ENCODE data around the gene NIPAL3.
"Not testable (repeated sequence)": the region's sequence is repeated elsewhere in the genome, so short reads cannot be mapped to it uniquely, and the experiment has no call there.

Gene NIPAL3

DNA sequence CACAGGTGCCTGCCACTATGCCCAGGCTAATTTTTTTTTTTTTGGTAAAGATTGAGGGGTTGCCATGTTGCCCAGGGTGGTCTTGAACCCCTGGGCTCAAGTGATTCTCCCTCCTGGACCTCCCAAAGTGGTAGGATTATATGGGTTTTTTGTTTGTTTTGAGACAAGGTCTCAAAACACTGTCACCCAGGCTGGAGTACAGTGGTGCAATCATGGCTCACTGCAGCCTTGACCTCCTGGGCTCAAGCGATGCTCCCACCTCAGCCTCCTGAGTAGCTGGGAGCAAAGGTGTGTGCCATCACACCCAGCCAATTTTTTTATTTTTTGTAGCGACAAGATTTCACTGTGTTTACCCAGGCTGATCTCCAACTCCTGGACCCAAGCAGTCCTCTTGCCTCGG lies 78.2 kb downstream of the NIPAL3 start:
- no peak for DNase-seq

DNA sequence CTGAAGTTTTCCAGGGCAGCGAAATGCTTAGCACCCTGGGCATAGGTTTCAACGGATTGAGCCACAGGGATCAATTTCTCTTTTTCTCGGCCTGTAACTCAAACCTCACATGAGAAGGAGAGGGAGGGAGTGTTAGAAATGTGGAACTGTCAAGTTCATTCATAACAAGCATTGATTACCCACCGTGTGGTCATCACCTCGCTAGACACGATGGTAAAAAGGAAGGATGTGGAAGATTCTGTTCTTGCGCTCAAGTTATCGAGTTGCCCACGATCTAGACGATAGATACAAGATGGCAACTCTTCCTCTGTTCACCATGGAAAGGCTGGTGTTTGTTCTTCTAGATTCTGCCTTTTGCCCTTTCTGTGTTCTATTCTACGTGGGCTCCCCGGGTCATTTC lies 83.0 kb downstream of the NIPAL3 start:
- DNase-seq = no peak

DNA sequence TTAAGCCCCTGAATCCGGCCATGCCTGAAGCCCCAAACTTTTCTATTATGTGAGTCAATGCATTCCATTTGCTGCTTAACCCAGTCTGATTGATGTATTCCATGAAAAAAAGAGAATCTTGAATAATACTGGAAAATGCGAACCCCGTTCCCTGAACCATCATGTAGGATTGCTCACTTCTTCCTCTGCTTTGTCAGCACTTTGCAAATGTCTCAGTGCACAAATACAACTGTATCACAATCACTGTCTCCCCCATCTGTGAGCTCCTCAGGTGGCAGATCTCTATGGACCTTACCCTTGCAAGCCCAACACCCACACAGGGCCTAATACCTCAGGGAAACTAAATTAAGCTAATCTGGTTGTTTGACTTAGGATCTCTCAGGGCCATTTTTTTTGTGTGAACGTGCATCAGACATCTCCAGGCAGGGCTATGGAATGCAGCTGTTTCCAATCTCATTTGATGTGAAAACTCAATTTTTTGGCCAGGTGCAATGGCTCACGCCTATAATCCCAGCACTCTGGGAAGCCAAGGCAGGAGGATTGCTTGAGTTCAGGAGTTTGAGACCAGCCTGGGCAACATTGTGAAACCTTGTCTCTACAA lies 84.9 kb downstream of the NIPAL3 start:
- DNase-seq = no peak

DNA sequence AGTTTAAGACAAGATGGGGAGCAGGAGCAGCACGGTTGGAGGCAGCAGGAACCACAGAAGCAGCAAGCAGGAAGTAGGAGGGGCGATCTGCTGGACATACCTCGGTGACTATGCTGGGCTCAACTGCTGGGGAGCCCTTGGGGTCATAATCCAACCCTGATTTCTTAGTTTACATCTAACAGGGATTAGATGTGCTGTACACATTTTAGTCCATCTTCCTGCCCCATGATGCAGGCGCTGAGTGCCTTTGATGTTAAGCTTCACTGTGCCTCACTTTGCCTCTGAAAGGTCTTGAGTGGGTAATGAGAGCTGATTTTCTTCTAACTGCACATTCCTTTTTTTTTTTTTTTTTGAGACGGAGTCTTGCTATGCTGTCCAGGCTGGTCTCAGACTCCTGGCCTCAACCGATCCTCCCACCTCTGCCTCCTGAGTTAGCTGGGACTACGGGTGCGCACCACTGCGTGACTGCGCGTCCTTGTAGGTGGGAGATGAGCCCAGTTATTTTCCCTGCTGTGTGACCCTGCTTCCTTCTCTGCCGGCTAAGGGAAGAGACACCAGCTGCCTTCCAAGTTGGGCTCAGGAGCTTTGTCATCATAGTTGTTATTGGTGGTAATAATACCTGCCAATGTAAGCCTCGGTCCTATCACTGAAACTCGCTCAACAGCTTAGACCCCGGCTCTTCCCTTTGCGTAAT lies 85.9 kb downstream of the NIPAL3 start:
- DNase-seq = peak; percentile 24

DNA sequence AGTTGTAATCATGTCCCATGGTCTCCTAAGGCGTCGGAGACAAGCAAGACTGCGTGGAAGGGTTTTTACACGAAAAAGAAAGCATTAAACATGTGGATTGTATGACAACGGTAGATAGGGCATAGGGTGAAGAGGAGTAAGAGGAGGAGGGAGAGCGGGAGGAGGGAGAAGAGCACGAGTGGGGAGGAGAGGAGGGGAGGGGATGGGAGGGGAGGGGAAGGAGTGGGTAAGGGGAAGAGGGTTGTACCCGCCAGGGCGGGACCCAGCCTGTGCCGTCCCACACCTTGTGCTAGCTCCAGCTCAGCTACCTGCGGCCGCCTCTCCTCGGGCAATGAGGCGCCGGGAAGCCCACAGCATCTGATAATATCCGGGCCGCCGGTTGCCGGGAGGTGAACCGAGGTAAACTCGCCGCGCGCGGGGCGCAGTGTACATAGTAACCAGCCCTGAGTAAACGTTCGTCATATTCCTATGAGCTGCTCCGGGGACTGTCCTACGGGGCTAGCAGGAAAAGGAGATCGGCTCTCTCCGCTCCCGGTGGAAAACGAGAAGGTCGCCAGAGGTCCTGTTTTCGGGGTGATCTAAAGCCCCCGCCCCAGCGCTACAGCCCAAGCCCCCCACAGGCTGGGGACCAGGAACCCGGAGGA lies 86.6 kb downstream of the NIPAL3 start:
- DNase-seq = peak; percentile 80

DNA sequence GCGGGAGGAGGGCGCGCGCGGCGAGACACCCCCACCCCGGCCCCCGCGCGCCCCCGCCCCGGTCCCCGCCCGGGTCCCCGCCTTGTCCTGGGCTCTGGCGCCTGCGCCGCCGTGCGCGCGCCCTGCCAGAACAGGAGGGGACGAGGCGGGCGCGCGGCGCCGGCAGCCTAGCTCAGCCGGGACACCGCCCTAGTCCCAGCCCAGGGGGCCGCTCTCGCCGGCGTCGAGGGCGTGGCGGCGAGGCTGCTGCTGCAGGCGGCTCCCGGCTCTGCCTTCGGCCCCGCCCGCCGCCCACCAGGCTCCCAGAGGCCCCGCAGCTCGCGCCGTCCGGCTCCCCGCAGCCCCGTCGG lies 87.1 kb downstream of the NIPAL3 start, which contains the start of gene RCAN3:
TSS of gene RCAN3 (plus strand) at position 128 of the 350 bp plus-strand sequence. CDS start 11,537 bp downstream, outside the sequence.
- DNase-seq = peak; percentile 91

DNA sequence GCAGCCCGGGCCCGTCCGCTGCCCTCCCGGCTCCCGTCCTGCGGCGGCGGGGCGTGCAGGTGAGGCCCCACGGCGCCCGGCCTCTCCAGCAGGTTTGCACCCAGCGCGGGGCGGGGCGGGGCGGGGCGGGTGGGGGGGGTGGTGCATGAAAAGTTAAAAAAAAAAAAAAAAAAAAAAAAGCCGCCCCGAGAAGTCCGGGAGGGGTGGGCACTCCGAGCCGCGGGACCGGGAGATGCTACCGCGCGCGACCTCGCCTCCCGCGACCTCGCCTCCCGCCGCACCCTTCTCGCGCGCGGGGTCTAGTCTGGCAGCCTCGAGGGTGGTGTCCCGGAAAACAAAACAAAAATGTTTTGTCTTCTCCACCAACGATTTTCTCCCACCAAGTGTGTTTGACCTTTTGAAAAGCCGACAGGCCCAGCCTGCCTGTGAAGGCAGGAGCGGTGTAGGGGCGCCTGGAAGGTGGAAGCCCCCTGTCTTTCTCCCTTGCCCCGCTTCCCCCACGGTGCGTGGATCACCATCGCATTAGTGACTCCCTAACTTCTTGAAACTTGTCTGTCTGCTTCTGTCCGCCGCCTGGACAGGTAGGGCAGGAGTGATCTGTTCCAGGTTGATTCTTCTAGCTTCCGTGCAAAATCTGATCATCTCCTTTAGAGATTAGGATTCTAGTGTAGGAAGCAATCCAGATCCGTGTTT lies 87.6 kb downstream of the NIPAL3 start:
- DNase-seq = peak; percentile 34

DNA sequence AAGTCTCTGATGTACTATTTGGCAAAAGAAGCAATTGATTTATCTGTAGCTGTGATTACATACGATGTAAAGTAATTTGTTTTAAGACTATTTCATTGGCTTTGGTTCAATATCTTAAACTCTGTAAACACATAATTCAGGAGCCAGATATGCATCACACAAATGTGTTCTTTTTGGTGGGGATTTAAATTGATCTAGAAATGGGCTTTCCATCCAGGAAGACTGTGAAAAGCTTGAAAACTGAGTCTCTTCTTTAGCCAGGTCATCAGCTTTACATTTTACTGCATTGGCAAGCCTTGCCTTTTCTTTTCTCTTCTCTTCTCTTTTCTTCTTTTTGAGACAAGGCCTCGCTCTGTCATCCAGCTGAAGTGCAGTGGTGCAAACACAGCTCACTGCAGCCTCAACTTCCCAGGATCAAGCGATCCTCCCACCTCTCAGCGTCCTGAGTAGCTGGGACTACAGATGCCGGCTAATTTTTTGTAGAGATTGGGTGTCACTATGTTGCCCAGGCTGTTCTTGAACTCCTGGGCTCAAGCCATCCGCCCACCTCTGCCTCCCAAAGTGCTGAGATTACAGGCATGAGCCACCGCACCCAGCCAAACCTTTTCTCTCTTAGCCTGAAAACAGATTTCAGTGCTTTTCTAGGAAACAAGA lies 88.4 kb downstream of the NIPAL3 start:
- DNase-seq = peak; percentile 34

DNA sequence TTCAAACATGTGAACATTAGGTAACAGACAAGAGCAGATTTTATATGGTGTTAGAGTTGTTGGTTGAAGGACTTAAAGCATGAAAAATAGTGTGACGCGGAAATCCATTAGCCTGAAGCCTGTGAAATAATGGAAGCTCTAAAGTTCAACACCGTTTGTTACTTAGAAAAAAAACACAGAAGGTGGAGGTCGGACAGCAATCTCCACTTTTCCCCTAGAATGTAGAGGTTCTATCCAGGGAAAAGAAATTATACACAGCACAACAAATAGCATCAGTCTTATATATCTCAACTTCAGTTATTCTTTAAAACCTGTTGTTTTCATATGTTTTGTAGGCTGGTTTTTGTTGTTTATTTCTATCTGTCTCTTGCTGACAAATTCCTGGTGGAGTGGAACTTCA lies 89.0 kb downstream of the NIPAL3 start:
- no peak for DNase-seq

DNA sequence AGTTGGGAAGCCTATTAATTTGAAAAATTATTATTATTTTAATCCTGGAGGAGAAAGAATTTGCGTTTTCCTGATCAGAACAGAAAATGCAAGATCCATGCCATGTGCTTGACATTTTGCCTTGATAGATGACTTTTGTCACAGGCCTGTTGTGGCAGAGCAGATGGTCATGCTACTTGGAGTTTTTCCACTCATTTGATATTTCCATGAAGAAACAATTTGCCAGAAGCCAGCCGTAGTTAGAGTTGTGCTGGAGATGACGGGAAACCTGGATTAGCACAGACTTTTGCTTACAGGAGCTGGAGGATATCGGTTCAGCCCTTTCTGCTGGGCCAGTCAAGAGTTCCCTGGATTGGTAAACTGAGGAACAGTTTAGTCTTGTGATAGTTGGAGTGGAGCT lies 90.2 kb downstream of the NIPAL3 start:
- DNase-seq = no peak

DNA sequence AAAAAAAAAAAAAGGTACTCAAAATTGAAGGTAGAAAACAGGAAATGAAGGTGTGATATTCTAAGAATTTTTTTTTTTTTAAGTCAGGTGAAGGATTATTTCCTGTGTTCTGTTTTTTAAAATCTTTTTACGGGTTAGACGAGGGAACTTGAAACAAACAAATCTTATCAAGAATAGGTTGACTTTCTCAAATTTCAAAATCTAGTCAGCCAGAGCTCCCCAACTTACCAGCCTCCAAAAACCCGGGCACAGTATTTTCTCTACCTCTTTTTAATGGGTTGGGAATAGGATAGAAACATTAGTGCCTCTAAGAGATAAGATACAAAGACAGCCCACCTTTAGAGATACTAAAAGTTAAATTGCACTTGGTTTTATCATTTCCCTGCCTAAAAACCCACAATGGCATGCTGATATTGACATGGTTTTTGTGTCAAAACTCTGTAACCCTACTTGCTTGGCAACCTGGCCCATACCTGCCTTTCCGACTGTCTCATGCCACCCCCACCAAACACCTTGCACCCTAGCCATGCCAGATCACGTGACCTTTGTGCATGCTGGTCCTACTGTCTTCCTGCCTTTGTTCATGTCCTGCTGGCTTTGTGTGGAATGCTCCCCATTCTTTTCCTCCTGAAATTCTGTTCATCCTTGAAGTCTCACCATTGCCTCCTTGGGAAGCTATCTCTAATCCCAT lies 91.2 kb downstream of the NIPAL3 start:
- DNase-seq = no peak

DNA sequence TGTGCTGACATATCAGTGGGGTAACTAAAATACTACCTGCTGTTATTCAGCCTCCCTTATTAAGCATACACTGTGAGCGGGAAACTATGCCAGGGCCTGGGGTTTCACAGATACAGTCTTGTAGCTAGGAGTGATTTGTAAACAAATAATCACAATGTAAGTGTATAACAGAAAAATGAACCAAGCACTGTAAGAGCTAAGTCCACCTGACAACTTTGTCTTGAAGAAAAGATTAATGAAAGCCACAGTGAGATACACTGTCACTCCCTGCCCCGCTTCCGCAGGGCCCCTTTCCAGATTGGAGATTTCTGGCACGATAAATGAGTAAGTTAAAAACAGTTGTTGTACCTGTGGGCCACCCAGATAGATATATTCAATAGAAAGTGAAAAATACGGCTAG lies 91.8 kb downstream of the NIPAL3 start:
- DNase-seq = peak; percentile 22

DNA sequence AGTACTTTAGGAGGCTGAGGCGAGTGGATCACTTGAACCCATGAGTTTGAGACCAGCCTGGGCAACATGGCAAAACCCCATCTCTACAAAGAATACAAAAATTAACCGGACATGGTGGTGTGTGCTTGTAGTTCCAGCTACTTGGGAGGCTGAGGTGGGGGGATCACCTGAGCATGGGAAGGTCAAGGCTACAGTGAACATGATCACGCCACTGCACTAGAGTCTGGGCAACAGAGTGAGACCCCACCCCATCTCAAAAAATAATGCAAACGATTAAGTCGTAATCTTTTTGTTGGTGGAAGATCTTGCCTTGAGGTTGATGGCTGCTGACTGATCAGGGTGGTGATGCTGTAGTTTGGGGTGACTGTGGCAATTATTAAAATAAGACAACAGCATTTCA lies 93.3 kb downstream of the NIPAL3 start:
- DNase-seq = no peak

DNA sequence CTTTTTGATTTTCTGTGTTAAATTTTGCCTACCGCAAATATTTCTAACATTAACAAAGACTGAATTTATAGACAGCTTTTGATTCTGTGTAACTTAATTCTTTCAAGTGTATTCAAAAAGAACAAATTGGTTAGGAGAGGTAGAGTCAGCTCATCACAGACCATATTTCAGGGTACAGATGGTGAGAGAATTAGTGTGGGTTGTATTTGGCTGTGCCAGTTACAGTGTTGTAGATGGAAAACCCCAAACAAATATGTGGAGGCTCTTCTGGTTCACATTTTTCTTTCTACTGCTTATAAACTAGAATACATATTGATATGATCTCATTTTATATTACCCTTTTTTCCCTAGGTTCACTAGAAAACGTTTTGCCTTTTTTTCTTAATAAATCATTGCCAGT lies 98.1 kb downstream of the NIPAL3 start:
- no peak for DNase-seq

DNA sequence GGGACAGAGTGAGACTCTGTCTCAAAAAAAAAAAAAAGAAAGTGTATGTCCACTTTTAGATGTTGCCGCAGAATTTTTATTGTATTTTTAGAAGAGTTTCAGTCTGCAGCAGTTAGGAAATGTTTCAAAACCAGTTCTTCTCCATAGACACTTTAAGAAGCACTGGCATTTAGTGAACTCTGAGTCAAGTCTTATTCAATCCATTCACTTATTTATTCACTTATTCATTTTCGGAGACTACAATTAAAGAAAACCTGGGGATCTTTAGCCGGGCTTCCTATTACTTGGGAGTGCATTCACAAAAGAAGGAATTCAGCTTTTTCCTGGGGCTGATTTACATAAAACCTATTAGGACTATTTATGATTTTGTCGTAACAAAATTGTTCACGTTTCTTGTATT lies 99.3 kb downstream of the NIPAL3 start:
- no peak for DNase-seq

DNA sequence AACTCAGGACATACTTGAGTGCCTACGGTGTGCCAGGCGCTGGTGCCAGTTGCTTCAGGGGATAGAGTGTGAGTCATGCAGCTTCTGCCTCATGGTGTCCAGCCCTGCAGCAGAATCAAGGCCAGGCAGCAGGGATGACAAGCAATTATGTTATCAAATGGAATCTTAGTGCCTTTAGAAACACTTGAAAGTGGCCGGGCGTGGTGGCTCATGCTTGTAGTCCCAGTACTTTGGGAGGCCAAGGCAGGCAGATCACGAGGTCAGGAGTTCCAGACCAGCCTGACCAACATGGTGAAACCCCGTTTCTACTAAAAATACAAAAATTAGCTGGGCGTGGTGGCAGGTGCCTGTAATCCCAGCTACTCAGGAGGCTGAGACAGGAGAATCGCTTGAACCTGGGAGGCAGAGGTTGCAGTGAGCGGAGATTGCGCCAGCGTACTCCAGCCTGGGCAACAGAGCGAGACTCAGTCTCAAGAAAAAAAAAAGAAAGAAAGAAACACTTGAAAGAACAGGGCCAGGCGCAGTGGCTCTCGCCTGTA lies 100.1 kb downstream of the NIPAL3 start:
- not testable (repeated sequence) for DNase-seq

DNA sequence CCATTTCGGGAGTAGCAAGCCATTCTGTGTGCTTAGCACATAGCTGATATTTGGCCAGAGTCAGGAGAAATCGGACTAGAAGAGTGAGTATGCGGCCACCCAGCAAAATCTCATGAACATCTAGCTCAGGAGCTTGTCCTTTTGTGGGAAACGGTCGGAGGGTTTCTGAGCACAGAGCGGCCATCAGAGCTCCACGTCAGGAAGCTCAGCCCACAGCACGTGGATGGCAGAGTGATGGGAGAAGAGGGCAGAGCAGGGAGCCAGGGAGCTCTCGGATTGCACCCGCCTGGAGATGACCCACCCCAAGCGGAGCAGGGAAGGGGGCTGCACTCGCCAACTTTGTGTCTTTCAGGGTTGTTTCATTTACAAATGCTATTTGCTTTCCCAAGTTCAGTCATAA lies 100.9 kb downstream of the NIPAL3 start:
- no peak for DNase-seq

DNA sequence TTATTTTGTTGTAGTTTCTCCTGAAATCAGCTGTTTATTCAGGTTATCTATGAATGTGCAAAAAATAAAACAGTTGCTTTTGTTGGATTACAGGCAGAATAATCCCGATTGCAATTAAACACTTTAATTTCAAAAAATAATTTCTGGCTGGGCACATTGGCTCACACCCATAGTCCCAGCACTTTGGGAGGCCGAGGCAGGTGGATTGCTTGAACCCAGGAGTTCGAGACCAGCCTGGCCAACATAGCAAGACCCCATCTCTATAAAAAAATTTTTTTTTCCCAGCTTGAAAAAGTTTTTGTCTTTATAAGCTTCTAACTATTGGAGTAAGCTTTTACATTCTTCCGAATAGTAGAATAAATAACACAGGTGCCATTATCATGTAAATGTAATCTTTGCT lies 102.3 kb downstream of the NIPAL3 start:
- no peak for DNase-seq

DNA sequence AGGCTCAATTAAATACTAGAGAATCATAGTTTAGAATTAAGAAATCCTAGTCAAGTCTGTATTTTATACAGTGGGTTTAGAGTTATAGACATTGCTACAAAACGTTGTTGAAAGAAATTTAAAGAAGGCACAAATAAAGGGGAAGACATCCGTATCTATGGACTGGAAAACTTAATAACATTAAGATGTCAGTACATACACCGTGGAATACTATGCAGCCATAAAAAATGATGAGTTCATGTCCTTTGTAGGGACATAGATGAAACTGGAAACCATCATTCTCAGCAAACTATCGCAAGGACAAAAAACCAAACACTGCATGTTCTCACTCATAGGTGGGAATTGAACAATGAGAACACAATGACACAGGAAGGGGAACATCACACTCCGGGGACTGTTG lies 104.7 kb downstream of the NIPAL3 start:
- not testable (repeated sequence) for DNase-seq
